NCI-H128 (cell line): ENCODE data around the gene INF2.

Source experiments
- DNase-seq: peaks from one replicate; lab custom pipeline; 2025; ENCODE audit not compliant: unreplicated experiment; lab: John Stamatoyannopoulos, UW

INF2 gene

GRCh38 chr14:104675447-104675846 is 14.0 kb upstream of the INF2 start:
- no peak for DNase-seq

DNA sequence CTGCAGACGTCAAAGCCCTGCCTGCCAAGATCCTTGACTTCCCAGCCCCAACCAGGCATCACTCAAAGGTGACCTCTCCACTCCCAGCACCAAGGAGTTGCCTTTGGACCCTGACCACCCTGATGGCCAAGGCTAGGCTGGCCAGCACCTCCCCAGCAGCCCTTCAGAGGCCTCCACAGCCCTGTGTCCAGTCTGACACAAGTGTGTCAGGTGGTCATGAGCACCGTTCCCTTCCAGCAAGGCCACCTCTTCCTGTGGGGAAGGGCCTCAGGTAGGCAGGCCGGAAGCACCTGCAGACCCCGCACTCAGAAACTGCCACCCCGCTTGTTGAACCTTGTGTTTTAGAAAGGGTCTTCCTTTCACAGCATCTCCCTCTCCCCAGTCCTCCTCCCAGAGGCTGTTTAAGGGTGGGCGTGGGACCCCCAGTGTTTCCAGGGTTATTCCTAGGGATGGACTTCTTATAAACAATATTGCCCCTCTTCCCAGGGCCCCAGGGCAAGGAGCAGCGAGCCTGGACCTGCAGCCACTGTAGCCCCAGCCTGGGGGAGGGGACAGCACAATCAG is 13.2 kb upstream of the INF2 start:
- DNase-seq, result no peak

DNA sequence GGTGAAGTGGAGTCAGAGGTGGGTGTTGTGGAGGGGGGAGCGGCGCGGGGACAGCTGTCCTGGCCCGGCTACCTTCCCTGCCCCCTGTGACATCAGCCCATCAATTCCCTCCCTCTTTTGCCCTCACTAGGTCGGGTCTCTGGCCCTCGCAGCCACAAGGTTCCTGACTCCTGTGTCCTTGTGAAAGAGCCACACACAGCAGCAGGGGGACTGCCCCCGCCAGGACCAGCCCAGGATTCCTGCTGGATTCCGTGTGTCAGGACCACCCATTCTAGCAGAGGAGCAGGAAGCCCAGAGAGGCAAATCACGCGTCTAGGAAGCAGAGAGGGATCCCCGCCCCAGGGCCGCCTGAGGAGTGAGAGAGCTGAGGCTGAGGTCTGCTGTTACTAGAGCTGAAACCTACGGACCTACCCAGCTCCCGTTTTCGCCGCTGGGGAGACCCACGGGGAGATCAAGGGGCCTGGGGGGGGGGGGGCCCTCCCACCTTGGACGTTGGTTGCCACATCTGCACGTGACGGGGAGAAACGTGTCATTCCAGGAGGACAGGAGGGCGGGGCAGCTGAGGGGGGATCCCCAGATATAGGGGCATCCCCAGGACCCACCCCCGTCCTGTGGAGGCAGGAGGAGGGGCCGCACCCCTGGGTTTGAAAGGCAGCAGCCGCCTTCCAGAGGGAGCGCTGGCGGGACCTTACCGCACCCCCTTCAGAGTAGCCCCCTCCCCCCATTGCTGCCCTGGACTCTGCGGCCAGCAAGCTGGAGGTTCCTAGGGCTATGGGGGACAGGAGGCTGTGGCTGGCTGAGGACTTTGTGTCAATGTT is 12.5 kb upstream of the INF2 start:
- DNase-seq, result no peak

GRCh38 chr14:104677512-104678332 is 11.7 kb upstream of the INF2 start:
- DNase-seq, result peak; percentile 48

DNA sequence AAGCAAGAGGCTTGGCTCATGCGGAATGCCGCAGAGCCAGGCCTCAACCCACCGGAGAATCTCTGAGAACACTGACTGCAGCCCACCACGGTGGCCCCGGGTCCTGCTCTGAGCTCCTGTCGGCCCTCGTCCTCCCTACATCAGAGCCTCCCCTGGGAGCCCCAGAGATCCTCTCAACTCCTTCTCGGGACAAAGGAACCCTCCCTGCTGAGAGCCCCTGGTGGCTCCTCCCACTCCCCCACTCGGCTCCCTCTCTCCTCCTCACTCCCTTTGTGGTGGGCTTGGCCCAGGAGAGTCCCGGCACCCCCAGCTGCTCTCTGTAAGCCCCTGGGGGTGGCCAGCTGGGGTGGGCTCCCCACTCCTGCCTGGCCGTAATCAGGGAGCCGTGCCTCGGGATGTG is 11.1 kb upstream of the INF2 start:
- DNase-seq, result peak; percentile 13

DNA sequence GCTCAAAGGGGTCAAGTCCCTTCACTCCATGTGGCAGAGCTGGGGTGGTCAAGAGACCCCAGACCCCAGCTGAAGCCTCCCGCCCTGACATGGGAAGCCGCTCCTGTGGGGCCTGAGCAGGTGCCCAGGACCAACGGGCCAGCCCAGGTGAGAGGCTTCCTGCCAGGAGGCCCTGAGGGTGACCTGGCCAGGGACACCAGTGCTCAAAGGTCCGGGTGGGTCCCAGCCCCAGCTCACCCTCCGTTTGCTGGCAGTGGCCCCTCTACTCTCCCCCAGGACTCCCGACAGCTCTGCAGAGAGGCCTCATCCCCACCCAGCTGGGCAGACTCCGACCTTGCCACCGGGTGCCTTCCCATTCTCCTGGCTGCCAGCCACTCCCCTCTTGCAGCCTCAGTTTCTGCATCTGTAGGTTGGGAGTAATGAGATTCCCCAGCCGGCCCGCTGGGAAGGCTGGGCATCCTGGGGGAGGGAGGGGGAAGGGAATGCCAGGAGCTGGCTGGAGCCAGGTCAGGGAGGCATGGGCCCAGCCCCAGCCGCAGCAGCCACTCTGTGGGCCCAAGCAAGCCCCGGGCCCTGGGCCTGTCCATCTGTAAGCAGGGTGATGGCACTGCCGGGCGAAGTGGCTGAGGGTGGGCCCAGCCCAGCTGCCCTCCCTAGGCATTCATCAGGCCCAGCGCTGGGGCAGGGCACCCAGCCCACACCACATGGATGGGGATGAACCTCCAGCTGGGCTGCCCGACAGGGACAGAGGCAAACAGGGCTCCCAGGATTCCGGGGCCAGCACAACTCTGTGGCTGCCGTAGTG is 10.3 kb upstream of the INF2 start:
- DNase-seq, result no peak

GRCh38 chr14:104680056-104680805 is 9.2 kb upstream of the INF2 start:
- no peak for DNase-seq

DNA sequence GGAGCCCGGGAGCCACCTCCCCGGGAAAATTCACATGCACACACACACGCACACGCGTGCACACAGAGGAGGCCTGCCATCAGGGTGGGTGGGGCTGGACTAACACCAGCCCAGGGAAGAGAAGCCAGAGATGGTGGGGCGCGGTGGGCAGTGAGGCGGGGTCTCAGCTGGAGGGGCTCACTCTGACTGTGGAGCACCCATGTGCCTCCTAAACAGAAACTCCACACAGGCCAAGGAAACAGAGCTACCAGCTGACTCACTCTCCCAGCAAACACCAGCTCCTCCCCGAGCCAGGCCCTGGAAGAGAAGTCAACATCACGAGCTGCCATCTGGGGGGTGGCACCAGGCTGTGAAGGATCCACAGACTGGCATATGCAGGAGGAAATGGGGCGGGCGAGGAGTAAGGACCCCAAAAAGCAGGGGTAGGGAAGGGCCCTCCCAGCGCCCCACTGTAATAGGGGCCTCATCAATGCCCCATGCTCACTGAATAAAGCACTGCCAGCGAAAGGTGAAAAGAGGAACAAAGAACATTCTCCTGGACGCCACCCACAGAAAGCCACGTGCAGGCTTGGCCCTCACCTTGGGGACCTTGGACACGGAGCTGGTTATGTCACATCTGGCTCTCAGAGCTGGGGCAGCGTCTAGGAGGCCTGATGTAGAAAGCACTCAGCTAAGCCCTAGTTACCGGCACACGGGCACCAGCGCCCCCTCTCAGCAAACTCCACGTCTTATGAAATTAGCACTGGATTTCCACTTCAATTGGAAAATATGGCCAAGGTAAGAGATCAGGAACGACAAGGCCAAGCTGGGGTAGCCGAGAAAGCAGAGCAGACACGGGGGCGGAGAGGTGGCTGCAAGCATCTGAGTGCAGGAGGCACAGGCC is 8.4 kb upstream of the INF2 start:
- DNase-seq, result no peak

- DNase-seq, result no peak
Measured at GRCh38 chr14:104681689-104682074, 7.7 kb upstream of the INF2 start.

- no peak for DNase-seq
Measured at GRCh38 chr14:104682107-104682593, 7.3 kb upstream of the INF2 start.

- DNase-seq, result no peak
Measured at GRCh38 chr14:104683653-104684448, 5.6 kb upstream of the INF2 start.

GRCh38 chr14:104684449-104684821 is 5.0 kb upstream of the INF2 start:
- no peak for DNase-seq

- no peak for DNase-seq
Measured at GRCh38 chr14:104685216-104685997, 4.0 kb upstream of the INF2 start.

DNA sequence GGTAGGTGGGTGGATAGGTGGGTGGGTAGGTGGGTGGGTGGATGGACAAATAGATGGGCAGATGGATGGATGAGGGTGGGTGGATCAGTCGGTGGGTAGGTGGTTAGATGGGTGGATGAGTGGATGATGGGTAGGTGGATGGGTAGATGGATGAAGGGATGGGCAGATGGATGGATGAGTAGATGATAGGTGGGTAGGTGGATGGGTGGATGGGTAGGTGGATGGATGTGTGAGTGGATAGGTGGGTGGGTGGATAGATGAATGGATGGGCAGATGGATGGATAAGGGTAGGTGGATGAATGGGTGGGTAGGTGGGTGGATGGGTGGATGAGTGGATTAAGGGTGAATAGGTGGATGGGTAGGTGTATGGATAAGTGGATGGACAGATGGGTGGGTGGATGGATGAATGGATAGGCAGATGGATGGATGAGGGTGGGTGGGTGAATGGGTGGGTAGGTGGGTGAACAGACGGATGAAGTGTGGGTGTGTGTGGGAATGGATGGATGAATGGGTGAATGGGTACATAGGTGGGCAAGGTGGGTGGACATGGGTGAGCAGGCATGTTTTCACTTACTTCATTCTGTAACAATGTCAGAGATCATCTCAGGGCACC is 3.3 kb upstream of the INF2 start:
- no peak for DNase-seq

GRCh38 chr14:104686624-104687517 is 2.5 kb upstream of the INF2 start:
- DNase-seq, result no peak
